ENCODE data around the gene GABRB1.

DNA sequence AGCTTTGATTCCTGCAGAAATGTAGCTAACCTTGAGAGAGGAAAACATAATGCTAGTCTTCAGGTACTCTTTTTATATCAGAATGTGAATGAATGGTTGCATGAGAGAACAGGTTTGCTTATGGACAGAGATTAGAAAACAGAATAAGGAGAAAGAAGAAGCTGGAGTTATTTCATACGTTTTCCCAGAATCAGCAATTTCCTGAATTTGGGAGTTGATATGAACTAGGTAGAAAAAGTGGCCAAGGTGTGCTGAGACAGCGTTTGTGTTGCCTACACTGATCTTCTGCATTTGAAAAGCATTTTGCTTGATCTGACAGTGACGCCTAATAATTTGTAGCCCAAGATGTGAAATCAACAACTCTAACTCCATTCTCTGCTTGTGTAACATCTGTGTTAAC is 12.5 kb downstream of the GABRB1 start:
- TF ChIP-seq YY1 (IDR thresholded peaks at IDR 0.05; ENCODE audit: insufficient read depth, insufficient read length) (no peak), ZNF274 (IDR thresholded peaks at IDR 0.05; ENCODE audit: low read depth, low read length) (no peak)
